OCI-LY1 (cell line): ENCODE measurements around the gene DPAGT1.

Experiments used
- EZH2 ChIP-seq: fragments of 200-600 bp; sonication (generic), shearing (Covaris generic); IDR thresholded peaks from 2 replicates; pipeline ENCODE4 v1.8.0; 2017; ENCODE audit warnings: borderline replicate concordance, mixed run types, mild to moderate bottlenecking, antibody characterized with exemption, low read length, moderate library complexity, mixed read lengths
- TF ChIP-seq, protein P1 (sequence below): fragments of 200-600 bp; sonication (generic), shearing (Covaris generic); IDR thresholded peaks from 2 replicates; pipeline ENCODE4 v1.5.1; 2017; ENCODE audit warnings: mild to moderate bottlenecking, antibody characterized with exemption, low read length, moderate library complexity, mixed read lengths

DNA sequence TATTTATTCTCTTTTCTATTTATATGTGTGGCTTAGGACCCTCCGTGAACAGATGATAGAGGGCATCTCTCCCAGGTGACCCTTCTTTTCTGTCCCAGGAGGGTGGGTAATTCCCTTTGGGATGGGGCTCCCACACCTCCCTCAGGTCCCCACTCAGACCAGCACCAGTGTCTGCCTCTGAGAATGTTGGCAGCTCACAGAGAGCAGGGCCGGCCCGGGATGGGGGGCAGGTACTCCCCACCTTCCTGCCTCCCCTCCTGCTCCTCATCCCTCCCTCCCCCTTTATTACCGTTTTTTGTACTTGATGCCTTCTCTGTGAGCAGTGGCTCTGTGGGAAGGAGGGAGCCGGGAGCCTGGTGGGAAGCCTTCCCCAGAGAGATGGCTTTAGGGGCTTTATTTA is 14.9 kb upstream of the DPAGT1 start:
- TF ChIP-seq, protein P1, sequence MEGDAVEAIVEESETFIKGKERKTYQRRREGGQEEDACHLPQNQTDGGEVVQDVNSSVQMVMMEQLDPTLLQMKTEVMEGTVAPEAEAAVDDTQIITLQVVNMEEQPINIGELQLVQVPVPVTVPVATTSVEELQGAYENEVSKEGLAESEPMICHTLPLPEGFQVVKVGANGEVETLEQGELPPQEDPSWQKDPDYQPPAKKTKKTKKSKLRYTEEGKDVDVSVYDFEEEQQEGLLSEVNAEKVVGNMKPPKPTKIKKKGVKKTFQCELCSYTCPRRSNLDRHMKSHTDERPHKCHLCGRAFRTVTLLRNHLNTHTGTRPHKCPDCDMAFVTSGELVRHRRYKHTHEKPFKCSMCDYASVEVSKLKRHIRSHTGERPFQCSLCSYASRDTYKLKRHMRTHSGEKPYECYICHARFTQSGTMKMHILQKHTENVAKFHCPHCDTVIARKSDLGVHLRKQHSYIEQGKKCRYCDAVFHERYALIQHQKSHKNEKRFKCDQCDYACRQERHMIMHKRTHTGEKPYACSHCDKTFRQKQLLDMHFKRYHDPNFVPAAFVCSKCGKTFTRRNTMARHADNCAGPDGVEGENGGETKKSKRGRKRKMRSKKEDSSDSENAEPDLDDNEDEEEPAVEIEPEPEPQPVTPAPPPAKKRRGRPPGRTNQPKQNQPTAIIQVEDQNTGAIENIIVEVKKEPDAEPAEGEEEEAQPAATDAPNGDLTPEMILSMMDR, result no peak
- TF ChIP-seq EZH2, result no peak
